ENCODE measurements around the gene AFDN.

AFDN gene, protein sequence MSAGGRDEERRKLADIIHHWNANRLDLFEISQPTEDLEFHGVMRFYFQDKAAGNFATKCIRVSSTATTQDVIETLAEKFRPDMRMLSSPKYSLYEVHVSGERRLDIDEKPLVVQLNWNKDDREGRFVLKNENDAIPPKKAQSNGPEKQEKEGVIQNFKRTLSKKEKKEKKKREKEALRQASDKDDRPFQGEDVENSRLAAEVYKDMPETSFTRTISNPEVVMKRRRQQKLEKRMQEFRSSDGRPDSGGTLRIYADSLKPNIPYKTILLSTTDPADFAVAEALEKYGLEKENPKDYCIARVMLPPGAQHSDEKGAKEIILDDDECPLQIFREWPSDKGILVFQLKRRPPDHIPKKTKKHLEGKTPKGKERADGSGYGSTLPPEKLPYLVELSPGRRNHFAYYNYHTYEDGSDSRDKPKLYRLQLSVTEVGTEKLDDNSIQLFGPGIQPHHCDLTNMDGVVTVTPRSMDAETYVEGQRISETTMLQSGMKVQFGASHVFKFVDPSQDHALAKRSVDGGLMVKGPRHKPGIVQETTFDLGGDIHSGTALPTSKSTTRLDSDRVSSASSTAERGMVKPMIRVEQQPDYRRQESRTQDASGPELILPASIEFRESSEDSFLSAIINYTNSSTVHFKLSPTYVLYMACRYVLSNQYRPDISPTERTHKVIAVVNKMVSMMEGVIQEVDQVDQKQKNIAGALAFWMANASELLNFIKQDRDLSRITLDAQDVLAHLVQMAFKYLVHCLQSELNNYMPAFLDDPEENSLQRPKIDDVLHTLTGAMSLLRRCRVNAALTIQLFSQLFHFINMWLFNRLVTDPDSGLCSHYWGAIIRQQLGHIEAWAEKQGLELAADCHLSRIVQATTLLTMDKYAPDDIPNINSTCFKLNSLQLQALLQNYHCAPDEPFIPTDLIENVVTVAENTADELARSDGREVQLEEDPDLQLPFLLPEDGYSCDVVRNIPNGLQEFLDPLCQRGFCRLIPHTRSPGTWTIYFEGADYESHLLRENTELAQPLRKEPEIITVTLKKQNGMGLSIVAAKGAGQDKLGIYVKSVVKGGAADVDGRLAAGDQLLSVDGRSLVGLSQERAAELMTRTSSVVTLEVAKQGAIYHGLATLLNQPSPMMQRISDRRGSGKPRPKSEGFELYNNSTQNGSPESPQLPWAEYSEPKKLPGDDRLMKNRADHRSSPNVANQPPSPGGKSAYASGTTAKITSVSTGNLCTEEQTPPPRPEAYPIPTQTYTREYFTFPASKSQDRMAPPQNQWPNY (N-terminal part only)

DNA sequence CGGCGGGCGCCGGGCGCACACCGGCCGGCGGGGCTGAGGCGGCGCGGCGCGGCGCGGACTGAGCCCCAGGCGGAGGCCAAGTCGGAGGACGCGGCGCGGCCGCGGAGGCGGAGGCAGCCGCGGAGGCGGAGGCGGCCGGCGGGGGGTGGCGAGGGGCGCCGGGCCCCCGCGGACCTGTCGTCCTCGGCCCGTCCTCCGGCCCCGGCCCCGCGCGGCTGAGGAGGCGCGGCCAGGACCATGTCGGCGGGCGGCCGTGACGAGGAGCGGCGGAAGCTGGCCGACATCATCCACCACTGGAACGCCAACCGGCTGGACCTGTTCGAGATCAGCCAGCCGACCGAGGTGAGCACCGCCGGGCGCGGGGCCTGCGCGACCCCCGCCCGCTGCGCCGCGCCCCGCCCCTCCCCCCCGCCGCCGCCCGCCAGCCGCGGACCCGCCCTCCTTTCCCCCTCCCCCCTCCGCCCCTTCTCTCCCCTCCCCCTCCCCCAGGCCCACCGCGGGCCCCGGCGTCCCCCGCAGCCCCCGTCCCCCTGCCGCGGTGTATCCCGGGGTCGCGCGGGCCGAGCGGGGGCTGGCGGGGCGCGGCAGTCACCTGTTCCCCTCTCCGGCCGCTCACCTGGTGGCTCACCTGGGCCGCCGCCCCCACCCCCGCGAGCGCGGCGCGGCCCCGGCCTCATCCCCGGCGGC, at the start of gene AFDN:
AFDN (plus strand) TSS at position 16 of the 687 bp plus-strand sequence; CDS start at position 238, 222 bp downstream.
- DNase-seq: peak; percentile 24 to 62 (median 44)

DNA sequence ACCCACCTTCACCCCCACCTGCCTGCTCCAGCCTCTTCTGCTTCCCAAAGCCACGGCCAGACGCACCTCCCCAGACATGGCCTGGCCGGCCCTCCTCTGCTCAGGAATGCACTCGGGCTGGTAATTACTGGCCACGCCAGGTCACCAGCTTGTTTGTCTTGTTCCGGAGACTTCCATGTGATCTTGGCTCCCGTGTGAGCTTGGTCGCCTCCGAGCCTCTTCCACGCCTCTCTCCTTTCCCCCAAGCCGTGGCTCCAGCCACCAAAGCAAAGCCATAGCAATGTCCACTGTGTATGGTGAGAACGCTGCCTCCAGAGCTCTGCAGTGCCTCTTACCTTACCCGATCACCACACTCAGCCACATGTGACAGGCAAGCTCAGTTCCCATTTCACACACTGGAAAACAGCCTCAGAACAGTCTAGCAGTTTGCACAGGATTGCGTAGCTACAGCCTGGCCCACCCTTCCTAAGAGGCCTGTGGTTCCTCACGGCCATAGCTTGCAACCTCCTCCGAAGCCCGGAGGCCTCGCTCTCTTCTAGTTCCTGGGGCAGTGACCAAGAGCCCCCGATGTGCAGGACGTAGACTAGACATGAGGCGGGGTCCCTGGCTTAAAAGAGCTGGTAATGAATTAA, 48.1 kb upstream of the AFDN start:
- no peak for DNase-seq

GRCh38 chr6:167779129-167779992, 47.4 kb upstream of the AFDN start:
- DNase-seq: no peak

- no peak for DNase-seq
Measured at GRCh38 chr6:167779993-167780655, 46.6 kb upstream of the AFDN start.

DNA sequence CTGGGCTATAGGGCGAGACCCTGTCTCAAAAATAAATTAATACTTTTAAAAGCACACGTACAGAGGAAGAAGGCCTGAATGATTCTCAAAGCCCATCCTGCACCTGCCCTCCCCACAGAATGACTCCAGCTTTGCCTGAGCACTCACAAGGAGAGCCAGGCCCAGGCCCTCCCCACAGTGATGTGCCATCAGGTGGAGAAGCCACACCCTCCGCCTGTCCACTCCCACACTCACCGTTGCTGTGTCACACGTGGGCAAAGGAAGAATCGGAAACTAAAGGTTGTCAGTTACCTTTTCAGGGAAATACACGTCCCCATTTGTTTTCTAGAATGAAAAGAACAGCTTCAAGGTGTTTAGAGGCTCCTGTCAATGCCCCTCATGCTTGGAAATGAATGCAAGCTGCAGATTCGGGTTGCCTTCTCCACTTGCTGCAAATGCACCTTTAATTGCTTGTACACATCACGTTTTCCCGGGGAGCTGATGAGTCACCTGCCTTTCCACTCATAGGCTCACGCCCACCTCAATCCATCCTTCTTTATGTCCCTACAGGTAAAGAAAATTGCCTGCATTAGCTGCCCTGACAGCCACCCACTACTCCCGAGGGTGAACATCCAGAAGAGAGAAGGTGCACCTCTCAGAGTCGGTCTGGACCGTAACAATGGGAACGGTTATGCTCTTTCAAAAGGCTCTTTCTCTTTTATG, 45.5 kb upstream of the AFDN start:
- DNase-seq: no peak

GRCh38 chr6:167781868-167782267, 44.8 kb upstream of the AFDN start:
- DNase-seq: no peak

DNA sequence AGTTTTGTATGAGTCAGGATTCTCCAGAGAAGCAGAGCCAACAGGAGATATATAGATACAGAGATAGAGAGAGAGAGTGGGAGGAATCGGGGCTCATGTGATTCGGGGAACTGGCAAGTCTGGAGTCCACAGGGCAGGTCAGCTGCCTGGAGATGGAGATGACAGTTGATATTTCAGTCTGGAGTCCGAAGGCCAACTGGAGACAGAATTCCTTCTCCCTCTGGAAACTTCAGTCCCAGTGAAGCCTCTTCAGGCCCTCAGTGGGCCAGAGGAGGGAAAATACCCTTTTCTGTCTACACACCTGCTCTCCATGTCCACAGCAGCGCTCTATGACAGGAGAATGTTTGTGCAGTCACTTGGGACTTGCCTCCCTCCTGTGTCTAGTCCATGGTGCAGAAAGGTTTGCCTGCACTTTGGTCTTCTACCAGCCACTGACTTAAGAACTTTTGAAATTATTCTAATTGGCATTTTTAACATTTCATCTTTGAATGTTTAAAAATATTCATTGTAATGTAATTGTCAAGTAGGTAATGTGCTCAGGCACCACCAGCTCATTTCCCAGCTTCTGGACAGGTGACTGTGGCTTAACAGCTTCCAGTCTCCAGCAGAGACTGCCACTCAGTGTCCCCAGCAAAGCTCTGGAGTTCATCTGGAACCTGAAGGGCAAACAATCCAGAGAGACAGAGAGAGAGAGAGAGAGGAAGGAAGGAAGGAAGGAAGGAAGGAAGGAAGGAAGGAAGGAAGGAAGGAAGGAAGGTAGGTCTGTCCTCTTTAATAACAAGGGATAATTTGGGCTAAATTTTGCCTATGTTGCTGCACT, 43.8 kb upstream of the AFDN start:
- DNase-seq: no peak

DNA sequence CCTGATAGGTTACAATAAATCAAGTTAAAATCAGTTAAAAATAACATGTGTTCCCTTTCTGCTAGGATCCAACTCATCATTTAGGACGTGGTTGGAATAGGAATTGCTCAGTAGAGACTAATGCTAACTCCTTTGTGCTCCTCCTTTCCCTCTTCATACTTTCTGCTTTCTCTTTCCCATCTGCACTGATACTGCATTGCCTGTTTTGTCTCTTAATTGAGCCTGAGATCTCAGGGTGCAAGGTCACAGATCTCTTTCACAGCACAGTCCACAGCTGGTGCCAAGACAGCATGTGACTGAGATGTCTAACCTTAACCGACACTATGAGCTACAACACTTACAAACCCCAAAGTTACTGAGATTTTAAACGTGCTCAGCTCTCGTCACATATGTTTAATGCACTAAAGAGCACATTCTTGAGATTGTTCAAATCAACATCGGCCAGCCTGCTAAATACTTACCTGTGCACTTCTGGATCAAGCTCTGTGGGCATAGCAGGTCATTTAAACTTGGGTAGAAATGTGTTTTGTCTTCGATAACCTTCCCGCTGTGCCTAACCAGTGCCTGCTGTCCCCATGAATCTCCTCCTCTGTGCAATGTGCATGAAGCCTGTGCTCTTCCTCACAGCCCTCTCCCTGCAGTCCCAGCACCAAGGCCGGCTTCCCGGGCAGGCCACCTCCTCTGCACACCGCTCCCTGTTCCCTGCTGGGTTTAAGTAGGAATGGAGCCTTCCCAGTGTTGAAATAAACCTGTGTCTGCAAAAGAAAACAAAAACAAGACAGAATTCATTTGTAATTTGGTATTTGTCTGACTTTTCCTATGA, 39.6 kb upstream of the AFDN start:
- no peak for DNase-seq

- no peak for DNase-seq
Measured at GRCh38 chr6:167787896-167788562, 38.7 kb upstream of the AFDN start.

- no peak for DNase-seq
Measured at GRCh38 chr6:167788563-167788903, 38.2 kb upstream of the AFDN start.

DNA sequence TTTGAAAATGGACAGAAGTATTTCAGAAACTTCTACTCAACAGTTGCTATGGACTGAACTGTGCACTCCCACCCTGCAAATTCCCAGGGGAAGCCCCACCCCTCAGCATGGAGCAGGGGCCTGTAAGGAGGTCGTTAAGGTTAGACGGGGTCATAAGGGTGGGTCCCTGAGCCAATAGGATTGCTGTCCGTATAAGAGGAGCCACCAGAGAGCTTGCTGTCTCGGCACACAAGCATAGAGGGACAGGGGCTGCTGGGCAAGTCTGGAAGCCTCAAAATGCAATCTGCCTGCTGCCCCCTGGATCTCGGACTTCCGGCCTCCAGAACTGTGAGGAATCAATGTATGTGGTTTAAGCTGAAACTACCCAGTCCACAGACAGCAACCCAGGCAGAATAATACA, 37.4 kb upstream of the AFDN start:
- DNase-seq: no peak

- peak; percentile 39 to 49 (median 46) for DNase-seq
Measured at GRCh38 chr6:167791091-167791779, 35.5 kb upstream of the AFDN start.

DNA sequence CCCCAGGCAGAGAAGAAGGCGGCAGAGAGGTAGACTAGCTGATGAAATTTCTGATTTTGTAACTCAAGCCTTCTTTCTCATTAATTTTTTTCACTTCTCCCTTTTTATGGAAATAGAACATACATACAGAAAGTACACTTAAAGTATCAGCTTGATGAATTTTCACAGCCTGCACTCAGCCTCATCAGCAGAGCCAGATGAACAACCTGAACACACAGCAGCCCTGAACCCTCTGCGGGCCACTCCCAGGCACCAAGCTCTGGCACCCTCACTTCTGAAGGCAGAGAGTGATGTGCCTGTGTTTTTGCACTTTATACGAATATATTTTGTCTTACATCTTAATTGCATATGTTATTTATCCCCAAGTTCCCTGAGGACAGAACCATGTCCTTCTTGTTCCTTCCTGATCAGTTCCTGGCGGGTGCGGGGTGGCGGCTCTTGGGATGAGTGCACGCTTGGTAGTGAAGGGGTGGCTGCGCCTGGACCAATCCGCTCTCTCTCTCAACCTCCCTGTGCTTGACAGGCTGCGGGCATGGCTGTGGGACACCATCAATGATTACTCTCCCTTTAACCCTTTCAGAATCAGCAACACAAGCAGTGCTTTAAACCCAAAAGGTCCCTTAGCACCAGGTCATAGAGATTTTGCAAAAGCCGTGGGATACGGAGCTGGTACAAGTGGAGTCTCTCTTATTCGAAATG, 34.8 kb upstream of the AFDN start:
- DNase-seq: no peak

GRCh38 chr6:167793421-167793820, 33.3 kb upstream of the AFDN start:
- DNase-seq: no peak

- no peak for DNase-seq
Measured at GRCh38 chr6:167794161-167795157, 32.3 kb upstream of the AFDN start.

Measured in suppressor macrophage treated with lipopolysaccharide for 1 hour (primary cell).